DND-41 (cell line): ENCODE measurements around the gene SLC15A1.

Experiments
- ATAC-seq: fragments of 200-7000 bp; cut with Tn5 transposase; 3 replicates; pipeline ENCODE4 v1.9.1; 2021; ENCODE audit warnings: low read depth; ENCODE audit not compliant: insufficient read depth
- DNase-seq: peaks from one replicate; pipeline ENCODE4 v3.0.0-alpha.2; 2020
- H2AFZ ChIP-seq: 2 replicates; pipeline ENCODE4 v1.6.0; 2012; ENCODE audit warnings: low read depth, low read length
- H3K27ac ChIP-seq: 2 replicates; pipeline ENCODE4 v1.5.1; 2012; ENCODE audit warnings: low read length, inconsistent platforms
- H3K27me3 ChIP-seq: fragments of 200-600 bp; sonication (generic); 2 replicates; pipeline ENCODE4 v1.6.0; 2012; ENCODE audit warnings: low read length, mild to moderate bottlenecking, inconsistent platforms; ENCODE audit not compliant: insufficient read depth, poor library complexity
- H3K36me3 ChIP-seq: 2 replicates; pipeline ENCODE4 v1.5.1; 2012; ENCODE audit warnings: low read length, inconsistent platforms; ENCODE audit not compliant: insufficient read depth
- H3K4me1 ChIP-seq: 2 replicates; pipeline ENCODE4 v1.5.1; 2012; ENCODE audit warnings: mild to moderate bottlenecking, low read length; ENCODE audit not compliant: insufficient read depth
- H3K4me2 ChIP-seq: 2 replicates; pipeline ENCODE4 v1.6.0; 2012; ENCODE audit warnings: mild to moderate bottlenecking, moderate library complexity, low read length, inconsistent platforms; ENCODE audit not compliant: insufficient read depth
- H3K4me3 ChIP-seq, 2 experiments: fragments of 200-600 bp in 1 of 2; shearing (Covaris generic) in 1 of 2; 2 replicates each; pipeline ENCODE4 v1.5.1; 2012 to 2016; ENCODE audit warnings: inconsistent platforms in 2 of 2, low read length in 2 of 2, mild to moderate bottlenecking in 2 of 2, low read depth in 1 of 2, moderate library complexity in 1 of 2
- H3K79me2 ChIP-seq: 2 replicates; pipeline ENCODE4 v1.6.0; 2012; ENCODE audit warnings: low read length, inconsistent platforms; ENCODE audit not compliant: insufficient read depth
- H3K9ac ChIP-seq: 2 replicates; pipeline ENCODE4 v1.6.0; 2012; ENCODE audit warnings: low read depth, mild to moderate bottlenecking, inconsistent platforms, low read length, moderate library complexity
- H3K9me3 ChIP-seq: 2 replicates; pipeline ENCODE4 v1.5.1; 2012; ENCODE audit warnings: low read length, moderate library complexity, mild to moderate bottlenecking, inconsistent platforms; ENCODE audit not compliant: insufficient read depth, severe bottlenecking
- H4K20me1 ChIP-seq: 2 replicates; pipeline ENCODE4 v1.6.0; 2012; ENCODE audit warnings: low read length; ENCODE audit not compliant: insufficient read depth
- CTCF ChIP-seq: IDR thresholded peaks from 2 replicates; pipeline ENCODE4 v1.5.1; 2012; ENCODE audit warnings: borderline replicate concordance, low read length, moderate library complexity, mild to moderate bottlenecking; ENCODE audit not compliant: poor library complexity, severe bottlenecking; ENCODE audit errors: extremely low read depth
- EZH2 ChIP-seq: IDR thresholded peaks from 3 replicates; pipeline ENCODE4 v1.6.1; 2012; ENCODE audit warnings: borderline replicate concordance, low read depth, mild to moderate bottlenecking, moderate library complexity, low read length, inconsistent platforms; ENCODE audit not compliant: severe bottlenecking

The SLC15A1 gene

GRCh38 chr13:98749501-98749900 is 3.0 kb downstream of the SLC15A1 start:
- DNase-seq, result no peak
- Histone ChIP-seq H3K4me2 (no peak overlapping the region), H3K36me3 (no peaks in the 10 kb centered on the region), H3K9ac (no peak overlapping the region), H3K9me3 (no peaks in the 10 kb centered on the region), H3K79me2 (no peaks in the 10 kb centered on the region), H4K20me1 (no peaks in the 10 kb centered on the region), H3K4me1 (no peaks in the 10 kb centered on the region), H3K4me3 (no peak overlapping the region), H3K27me3 (no peaks in the 10 kb centered on the region), H3K27ac (no peak overlapping the region), H2AFZ (no peak overlapping the region)
- no peak for ATAC-seq
- TF ChIP-seq EZH2, result no peak
- no peak for TF ChIP-seq CTCF

DNA sequence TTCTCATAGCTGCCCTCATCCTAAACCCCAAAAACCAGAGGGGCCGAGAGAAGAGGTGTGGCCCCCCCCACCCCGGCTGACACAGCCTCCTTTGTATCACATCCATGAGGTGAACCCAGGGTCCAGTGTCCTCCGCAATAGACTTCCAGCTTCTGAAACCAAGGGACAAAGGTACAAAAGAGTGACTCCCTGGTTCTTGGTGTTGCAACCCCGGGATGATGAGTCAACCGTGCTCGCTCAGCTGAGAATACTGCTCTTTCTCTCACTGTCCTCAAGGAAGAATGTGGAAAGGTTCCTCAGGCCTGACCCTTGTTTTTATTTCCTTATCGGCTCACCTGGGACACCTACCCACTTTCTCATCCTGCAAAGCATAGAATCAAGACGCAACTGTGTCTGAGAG is 5.5 kb downstream of the SLC15A1 start:
- no peak for TF ChIP-seq CTCF
- no peak for TF ChIP-seq EZH2
- Histone ChIP-seq H3K4me1 (no peaks in the 10 kb centered on the region), H4K20me1 (no peaks in the 10 kb centered on the region), H3K4me3 (no peak overlapping the region), H3K27me3 (no peaks in the 10 kb centered on the region), H3K36me3 (no peaks in the 10 kb centered on the region), H3K27ac (no peak overlapping the region), H2AFZ (no peak overlapping the region), H3K9ac (no peak overlapping the region), H3K4me2 (no peak overlapping the region), H3K9me3 (no peaks in the 10 kb centered on the region), H3K79me2 (no peaks in the 10 kb centered on the region)
- DNase-seq (no peak), ATAC-seq (no peak)

DNA sequence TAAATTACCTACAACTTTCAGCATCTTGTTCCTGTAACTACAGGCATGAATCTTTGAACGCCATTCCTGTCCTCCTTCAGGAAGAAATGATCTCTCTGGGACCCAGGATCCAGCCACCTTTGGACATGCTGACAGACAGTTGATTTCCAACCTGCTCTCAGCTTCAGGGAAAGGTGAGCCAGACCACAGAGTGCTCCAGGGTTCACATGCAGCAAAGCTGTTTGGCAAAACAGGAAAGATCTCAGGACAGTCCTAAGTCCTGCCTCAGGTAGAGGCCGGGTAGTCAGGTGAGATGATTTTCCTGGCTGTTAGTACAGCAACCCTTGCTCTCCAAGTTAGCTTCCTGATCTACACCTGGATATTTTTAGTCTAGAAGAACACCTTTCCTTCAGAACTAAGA is 9.1 kb downstream of the SLC15A1 start:
- Histone ChIP-seq H3K4me1 (no peaks in the 10 kb centered on the region), H3K79me2 (no peaks in the 10 kb centered on the region), H4K20me1 (no peaks in the 10 kb centered on the region), H3K27me3 (no peaks in the 10 kb centered on the region), H3K9me3 (peaks cover 4% of the 10 kb centered on the region), H3K27ac (no peak overlapping the region), H3K36me3 (no peaks in the 10 kb centered on the region), H2AFZ (no peak overlapping the region), H3K4me2 (no peak overlapping the region), H3K9ac (no peak overlapping the region), H3K4me3 (no peak overlapping the region)
- ATAC-seq, result no peak
- DNase-seq, result no peak
- TF ChIP-seq CTCF (no peak), EZH2 (no peak)

DNA sequence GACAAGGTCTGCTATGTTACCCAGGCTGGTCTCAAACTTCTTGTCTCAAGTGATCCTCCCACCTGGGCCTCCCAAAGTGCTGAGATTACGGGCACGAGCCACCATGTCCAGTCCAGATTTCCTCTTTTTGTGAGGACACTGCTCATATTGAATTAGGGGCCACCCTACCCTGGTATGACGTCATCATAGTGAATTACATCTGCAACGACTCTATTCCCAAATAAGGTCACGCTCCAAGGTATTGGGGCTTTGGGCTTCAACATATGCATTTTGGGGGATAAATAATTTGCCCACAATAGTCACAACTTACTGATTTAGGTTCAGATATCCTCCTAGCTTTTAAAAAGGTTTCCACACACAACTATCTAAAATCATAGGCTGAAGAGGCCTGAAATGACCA is 9.5 kb downstream of the SLC15A1 start:
- DNase-seq, result no peak
- Histone ChIP-seq H3K27me3 (no peaks in the 10 kb centered on the region), H3K4me3 (no peak overlapping the region), H3K36me3 (no peaks in the 10 kb centered on the region), H2AFZ (no peak overlapping the region), H3K79me2 (no peaks in the 10 kb centered on the region), H3K4me2 (no peak overlapping the region), H3K4me1 (no peaks in the 10 kb centered on the region), H3K9me3 (peaks cover 6% of the 10 kb centered on the region), H4K20me1 (no peaks in the 10 kb centered on the region), H3K9ac (no peak overlapping the region), H3K27ac (no peak overlapping the region)
- TF ChIP-seq CTCF, result no peak
- no peak for ATAC-seq
